Lower leg skin (tissue), 3 donors: ENCODE results near the gene LRP10.

ENCODE experiments used
- CTCF ChIP-seq, 3 donors: fragments of 450-650 bp; IDR thresholded peaks; one replicate each; pipeline ENCODE4 v1.5.1; 2016; ENCODE audit warnings: antibody characterized with exemption in 3 of 3, mild to moderate bottlenecking in 3 of 3, moderate library complexity in 2 of 3
- POLR2A ChIP-seq, 2 donors: fragments of 450-650 bp; IDR thresholded peaks; one replicate each; pipeline ENCODE4 v1.6.1; 2016 to 2017; ENCODE audit warnings: antibody characterized with exemption in 2 of 2, mild to moderate bottlenecking in 1 of 2, moderate library complexity in 1 of 2

DNA sequence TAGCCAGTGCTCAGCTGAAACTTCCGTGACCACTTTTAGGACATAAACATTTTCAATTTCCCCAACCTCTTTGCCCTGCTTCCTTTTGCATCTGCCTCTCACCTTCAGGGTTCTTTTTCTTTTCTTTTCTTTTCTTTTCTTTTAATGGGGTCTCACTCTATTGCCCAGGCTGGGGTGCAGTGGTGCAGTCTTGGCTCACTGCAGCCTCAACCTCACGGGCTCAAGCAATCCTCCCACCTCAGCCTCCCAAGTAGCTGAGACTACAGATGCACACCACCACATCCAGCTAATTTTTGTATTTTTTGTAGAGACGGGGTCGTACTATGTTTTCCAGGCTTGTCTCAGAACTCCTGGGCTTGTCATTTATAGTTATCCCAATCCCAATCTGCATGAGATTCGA is 4.7 kb upstream of the LRP10 start:
- TF ChIP-seq CTCF (IDR thresholded peaks at IDR 0.05) (no peak), POLR2A (IDR thresholded peaks at IDR 0.05) (no peak)
